HEK293 (cell line): Measurements from ENCODE around the gene PPP1R14B.
A peak's percentile ranks its signal among the peaks of the same experiment; 100 is the strongest.

Experiments used
- CTCF ChIA-PET: fragments of 350-600 bp; formaldehyde crosslinking; extraction: SDS; loops from one replicate; lab custom pipeline; 2021; ENCODE audit warnings: antibody characterized with exemption; lab: Yijun Ruan, JAX
- POLR2A ChIA-PET: fragments of 300-600 bp; formaldehyde crosslinking; extraction: SDS; loops from one replicate; lab custom pipeline; 2020; ENCODE audit warnings: antibody characterized with exemption, inconsistent platforms; lab: Yijun Ruan, JAX
- H3K27ac ChIP-seq: fragments of 200-500 bp; sonication (Bioruptor generic); 2 replicates; pipeline ENCODE4 v1.5.1; 2014; ENCODE audit warnings: low read depth, low read length, control low read depth, inconsistent platforms; ENCODE audit errors: extremely low read depth
- H3K36me3 ChIP-seq, 2 experiments: fragments of 200-500 bp in 1 of 2; sonication (Bioruptor generic) in 1 of 2; 1 replicate in 1 of 2; 2 replicates in 1 of 2; pipeline ENCODE4 v1.5.1; 2014 to 2017; ENCODE audit warnings: inconsistent platforms in 2 of 2, low read length in 2 of 2; ENCODE audit not compliant: control insufficient read depth in 2 of 2, insufficient read depth in 1 of 2
- H3K4me1 ChIP-seq: fragments of 200-500 bp; sonication (Bioruptor generic); 2 replicates; pipeline ENCODE4 v1.5.1; 2014; ENCODE audit warnings: mild to moderate bottlenecking, low read length, inconsistent platforms; ENCODE audit not compliant: control insufficient read depth, insufficient read depth
- H3K4me3 ChIP-seq: 2 replicates; pipeline ENCODE4 v1.5.1; 2011; ENCODE audit warnings: low read depth, mild to moderate bottlenecking, control low read depth, low read length, moderate library complexity
- H3K9me3 ChIP-seq: fragments of 200-500 bp; sonication (Bioruptor generic); 2 replicates; pipeline ENCODE4 v1.5.1; 2014; ENCODE audit warnings: low read depth, low read length, inconsistent platforms; ENCODE audit not compliant: control insufficient read depth, insufficient read depth
- BCL11A ChIP-seq: fragments of 450-650 bp; formaldehyde crosslinking; IDR thresholded peaks from 2 replicates; pipeline ENCODE4 v1.5.1; 2016; ENCODE audit warnings: low read depth, missing biosample characterization, missing genetic modification characterization
- BCL11B ChIP-seq: fragments of 450-650 bp; formaldehyde crosslinking; IDR thresholded peaks from 2 replicates; pipeline ENCODE4 v1.5.1; 2016; ENCODE audit warnings: low read depth, missing biosample characterization, missing genetic modification characterization
- EGR2 ChIP-seq: fragments of 450-650 bp; formaldehyde crosslinking; IDR thresholded peaks from 2 replicates; pipeline ENCODE4 v1.5.1; 2016; ENCODE audit warnings: low read depth, missing biosample characterization, missing genetic modification characterization
- GLI4 ChIP-seq: fragments of 450-650 bp; formaldehyde crosslinking; IDR thresholded peaks from 2 replicates; pipeline ENCODE4 v1.5.1; 2016; ENCODE audit warnings: missing biosample characterization, missing genetic modification characterization
- GLIS1 ChIP-seq: fragments of 450-650 bp; formaldehyde crosslinking; IDR thresholded peaks from 2 replicates; pipeline ENCODE4 v1.5.1; 2016; ENCODE audit warnings: missing biosample characterization, missing genetic modification characterization
- HOXD13 ChIP-seq: sonication (generic); formaldehyde crosslinking; IDR thresholded peaks from 2 replicates; pipeline ENCODE4 v1.8.0; 2022; ENCODE audit warnings: missing genetic modification reagents, borderline replicate concordance
- KLF10 ChIP-seq: fragments of 450-650 bp; IDR thresholded peaks from 2 replicates; pipeline ENCODE4 v1.5.1; 2018; ENCODE audit warnings: missing biosample characterization, mild to moderate bottlenecking, missing genetic modification characterization
- KLF9 ChIP-seq: fragments of 450-650 bp; formaldehyde crosslinking; IDR thresholded peaks from 2 replicates; pipeline ENCODE4 v1.5.1; 2016; ENCODE audit warnings: missing biosample characterization, missing genetic modification characterization, low read depth
- ZEB2 ChIP-seq: fragments of 450-650 bp; formaldehyde crosslinking; IDR thresholded peaks from 2 replicates; pipeline ENCODE4 v1.5.1; 2016; ENCODE audit warnings: missing biosample characterization, missing genetic modification characterization
- ZFHX2 ChIP-seq: fragments of 450-650 bp; formaldehyde crosslinking; conservative IDR thresholded peaks from 2 replicates; pipeline ENCODE4 v1.5.1; 2016; ENCODE audit warnings: missing biosample characterization, missing genetic modification characterization
- ZIC2 ChIP-seq: fragments of 450-650 bp; formaldehyde crosslinking; IDR thresholded peaks from 2 replicates; pipeline ENCODE4 v1.5.1; 2016; ENCODE audit warnings: missing biosample characterization, missing genetic modification characterization
- ZNF311 ChIP-seq: fragments of 450-650 bp; formaldehyde crosslinking; IDR thresholded peaks from 2 replicates; pipeline ENCODE4 v1.5.1; 2017; ENCODE audit warnings: missing biosample characterization, missing genetic modification characterization, borderline replicate concordance
- ZNF341 ChIP-seq: fragments of 450-650 bp; formaldehyde crosslinking; IDR thresholded peaks from 2 replicates; pipeline ENCODE4; 2016; ENCODE audit warnings: low read depth, missing biosample characterization, missing genetic modification characterization
- ZNF513 ChIP-seq: fragments of 450-650 bp; IDR thresholded peaks from 2 replicates; pipeline ENCODE4 v1.5.1; 2018; ENCODE audit warnings: missing biosample characterization, missing genetic modification characterization
- ZNF623 ChIP-seq: fragments of 450-650 bp; formaldehyde crosslinking; IDR thresholded peaks from 2 replicates; pipeline ENCODE4 v1.5.1; 2016; ENCODE audit warnings: missing biosample characterization, missing genetic modification characterization
- ZNF639 ChIP-seq: fragments of 450-650 bp; formaldehyde crosslinking; IDR thresholded peaks from 2 replicates; pipeline ENCODE4 v1.5.1; 2016; ENCODE audit warnings: missing biosample characterization, missing genetic modification characterization
- ZNF658 ChIP-seq: fragments of 450-650 bp; formaldehyde crosslinking; IDR thresholded peaks from 2 replicates; pipeline ENCODE4; 2016; ENCODE audit warnings: missing biosample characterization, missing genetic modification characterization
- ZNF660 ChIP-seq: fragments of 450-650 bp; IDR thresholded peaks from 2 replicates; pipeline ENCODE4 v1.5.1; 2018; ENCODE audit warnings: missing biosample characterization, mild to moderate bottlenecking, missing genetic modification characterization
- ZNF792 ChIP-seq: fragments of 450-650 bp; formaldehyde crosslinking; IDR thresholded peaks from 2 replicates; pipeline ENCODE4 v1.5.1; 2016; ENCODE audit warnings: missing biosample characterization, missing genetic modification characterization
- ZSCAN23 ChIP-seq: fragments of 450-650 bp; formaldehyde crosslinking; IDR thresholded peaks from 2 replicates; pipeline ENCODE4 v1.5.1; 2016; ENCODE audit warnings: missing biosample characterization, missing genetic modification characterization

PPP1R14B gene

GRCh38 chr11:64261556-64262080, 14.9 kb upstream of the PPP1R14B start:
- H3K27ac ChIP-seq, result no peak overlapping the region
- ChIA-PET CTCF (interaction anchor here (0.6 kb wide), 1 partner anchor 109 kb away, joined by 3 read pairs; no protein-coding TSS in a partner anchor), POLR2A (no interaction called here)
- H3K4me3 ChIP-seq, result no peak overlapping the region
- TF ChIP-seq ZNF639, result no peak
- TF ChIP-seq ZSCAN23 (tag by site-specific recombination), result no peak
- TF ChIP-seq ZNF660 (tag by site-specific recombination), result no peak
- no peak for TF ChIP-seq ZNF341
- no peaks in the 10 kb centered on the region; the same call in 1 of the 2 replicates for H3K4me1 ChIP-seq
- H3K9me3 ChIP-seq, result no peaks in the 10 kb centered on the region
- H3K36me3 ChIP-seq, result peaks cover 0 to 79% of the 10 kb centered on the region in 2 experiments; a peak in 2 of 3 replicates

GRCh38 chr11:64260147-64260708, 13.5 kb upstream of the PPP1R14B start:
- no peak overlapping the region for H3K27ac ChIP-seq
- TF ChIP-seq ZNF311 (tag by site-specific recombination) (no peak), EGR2 (tag by site-specific recombination) (peak; percentile 84), ZNF513 (tag by site-specific recombination) (peak; percentile 81), ZNF623 (peak; percentile 98), GLIS1 (tag by site-specific recombination) (peak; percentile 96), ZNF792 (tag by site-specific recombination) (no peak), ZIC2 (tag by site-specific recombination) (peak; percentile 62), ZFHX2 (tag by site-specific recombination) (peak; percentile 93)
- TF ChIP-seq, all 188 proteins: peak for 6
- Histone ChIP-seq H3K36me3 (peaks cover 0 to 79% of the 10 kb centered on the region in 2 experiments; a peak in 2 of 3 replicates), H3K4me1 (no peaks in the 10 kb centered on the region; the same call in 1 of the 2 replicates), H3K9me3 (no peaks in the 10 kb centered on the region), H3K4me3 (no peak overlapping the region)
- ChIA-PET CTCF (no interaction called here), POLR2A (interaction anchor here (0.7 to 0.9 kb wide), 2 partner anchors 8 to 75 kb away, joined by 3 read pairs; no protein-coding TSS in a partner anchor)

- ChIA-PET CTCF (interaction anchor here (0.7 kb wide), 1 partner anchor 1352 kb away, joined by 5 read pairs; no protein-coding TSS in a partner anchor), POLR2A (no interaction called here)
- peaks cover 0 to 83% of the 10 kb centered on the region in 2 experiments; a peak in 2 of 3 replicates for H3K36me3 ChIP-seq
- no peak overlapping the region for H3K27ac ChIP-seq
- H3K4me3 ChIP-seq, result no peak overlapping the region
- no peaks in the 10 kb centered on the region for H3K9me3 ChIP-seq
- H3K4me1 ChIP-seq, result no peaks in the 10 kb centered on the region; the same call in 1 of the 2 replicates
- no peak for TF ChIP-seq GLI4 (tag by site-specific recombination)
- TF ChIP-seq ZNF658 (tag by site-specific recombination), result no peak
- peak; percentile 96 for TF ChIP-seq BCL11A
- no peak for TF ChIP-seq KLF9 (tag by site-specific recombination)
- no peak for TF ChIP-seq KLF10 (tag by site-specific recombination)
- TF ChIP-seq ZEB2 (tag by site-specific recombination), result 0 out of 2 replicates have a peak, but pooled peaks have one; percentile 20
- TF ChIP-seq BCL11B (tag by site-specific recombination), result peak; percentile 99
- TF ChIP-seq HOXD13 (CRISPR knock-in tag), result no peak
- TF ChIP-seq, all 188 proteins: peak for 3
Observed at GRCh38 chr11:64259533-64260067, 12.9 kb upstream of the PPP1R14B start.
